NCI-H510A treated with DMSO at 0.1 percent for 48 hours (cell line): ENCODE results near the gene SUGP1.
A peak's percentile ranks its signal among the peaks of the same experiment; 100 is the strongest.

Experiments used
- DNase-seq: peaks from one replicate; lab custom pipeline; 2025; lab: John Stamatoyannopoulos, UW

Gene SUGP1

GRCh38 chr19:19303411-19303810, 16.9 kb downstream of the SUGP1 start:
- DNase-seq = no peak

GRCh38 chr19:19300613-19301012, 19.7 kb downstream of the SUGP1 start:
- no peak for DNase-seq

GRCh38 chr19:19297759-19298158, 22.6 kb downstream of the SUGP1 start:
- DNase-seq = no peak

GRCh38 chr19:19296953-19297689, 23.2 kb downstream of the SUGP1 start:
- no peak for DNase-seq

- DNase-seq = no peak
Observed at GRCh38 chr19:19294914-19295313, 25.4 kb downstream of the SUGP1 start.

GRCh38 chr19:19292607-19293006, 27.7 kb downstream of the SUGP1 start:
- DNase-seq = no peak

- DNase-seq = no peak
Observed at GRCh38 chr19:19285686-19286085, 34.6 kb downstream of the SUGP1 start.

- DNase-seq = peak; percentile 33
Observed at GRCh38 chr19:19280561-19280960, 39.7 kb downstream of the SUGP1 start.

GRCh38 chr19:19279853-19280252, 40.5 kb downstream of the SUGP1 start:
- no peak for DNase-seq

- no peak for DNase-seq
Observed at GRCh38 chr19:19279062-19279612, 41.2 kb downstream of the SUGP1 start.

GRCh38 chr19:19278315-19278714, 42.0 kb downstream of the SUGP1 start:
- peak; percentile 78 for DNase-seq

GRCh38 chr19:19276851-19277250, 43.5 kb downstream of the SUGP1 start:
- DNase-seq = no peak

GRCh38 chr19:19276386-19276785, 43.9 kb downstream of the SUGP1 start:
- DNase-seq = no peak

- DNase-seq = no peak
Observed at GRCh38 chr19:19274716-19275565, 45.4 kb downstream of the SUGP1 start.

- no peak for DNase-seq
Observed at GRCh38 chr19:19274146-19274545, 46.2 kb downstream of the SUGP1 start.

- no peak for DNase-seq
Observed at GRCh38 chr19:19271828-19272599, 48.3 kb downstream of the SUGP1 start.

GRCh38 chr19:19270749-19271571, 49.3 kb downstream of the SUGP1 start:
- DNase-seq = no peak

GRCh38 chr19:19269952-19270694, 50.2 kb downstream of the SUGP1 start:
- no peak for DNase-seq

- DNase-seq = no peak
Observed at GRCh38 chr19:19268453-19269385, 51.6 kb downstream of the SUGP1 start.
